K562 (cell line): Measurements from ENCODE around the gene TMCO4. TPM values are rescaled to one million over a fixed set of nuclear protein-coding genes. Genes with fewer than 3 reads are reported as not detected.

ENCODE experiments used
- ATAC-seq: fragments of 200-7000 bp; cut with Tn5 transposase; 3 replicates; pipeline ENCODE4 v1.9.1; 2020; ENCODE audit warnings: moderate library complexity
- BruUV-seq: library from RNA; stranded (reverse); fragments of 400-500 nt; replicated peaks from 2 replicates; lab custom pipeline; 2021; lab: Mats Ljungman, UMichigan
- CTCF ChIA-PET: fragments of 300-600 bp; formaldehyde crosslinking; extraction: SDS; loops from one replicate; lab custom pipeline; 2021; ENCODE audit warnings: low intra/inter-chr PET ratio; lab: Yijun Ruan, JAX
- POLR2A ChIA-PET: fragments of 300-600, 350-650 bp; sonication (Branson Sonifier 250); formaldehyde crosslinking; extraction: SDS; loops from one replicate; lab custom pipeline; 2021; ENCODE audit warnings: antibody characterized with exemption, inconsistent platforms; lab: Yijun Ruan, JAX
- DNase-seq, 4 experiments: peaks; one replicate each; pipeline versions ENCODE4 v3.0.0 to v3.0.0-alpha.2; 2011 to 2018; ENCODE audit warnings: low spot score in 3 of 4, mixed read lengths in 3 of 4; ENCODE audit errors: extremely low read depth in 1 of 4
- FAIRE-seq: peaks from 2 replicates; lab custom pipeline; 2011; peaks lifted over from hg19 to GRCh38; lab: Jason Lieb, UNC
- H2AFZ ChIP-seq: 2 replicates; pipeline ENCODE4 v1.6.0; 2011; ENCODE audit warnings: low read depth, low read length, control low read depth, inconsistent platforms
- H3K27ac ChIP-seq: fragments of 200-600 bp; 3 replicates; pipeline ENCODE4 v1.8.0; 2011; ENCODE audit warnings: low read depth, mild to moderate bottlenecking, control low read depth, inconsistent platforms, low read length, moderate library complexity, mixed read lengths; ENCODE audit errors: extremely low read depth
- H3K27me3 ChIP-seq, 2 experiments: fragments of 300-600 bp in 1 of 2; 2 replicates in 1 of 2; 3 replicates in 1 of 2; pipeline versions ENCODE4 v1.6.0 to v1.8.0; 2011; ENCODE audit warnings: inconsistent platforms in 2 of 2, low read length in 2 of 2, mild to moderate bottlenecking in 1 of 2, mixed read lengths in 1 of 2, moderate library complexity in 1 of 2; ENCODE audit not compliant: control insufficient read depth in 2 of 2, insufficient read depth in 2 of 2
- H3K36me3 ChIP-seq: fragments of 300-600 bp; 3 replicates; pipeline ENCODE4 v1.8.0; 2011; ENCODE audit warnings: mild to moderate bottlenecking, low read length, inconsistent platforms; ENCODE audit not compliant: control insufficient read depth, insufficient read depth
- H3K4me1 ChIP-seq, 2 experiments: fragments of 200-600 bp in 1 of 2; replicated peaks in 1 of 2; 2 replicates in 1 of 2; 3 replicates in 1 of 2; pipeline versions ENCODE4 v1.5.1 to v1.8.0; 2011; ENCODE audit warnings: inconsistent platforms in 2 of 2, low read length in 2 of 2, mild to moderate bottlenecking in 1 of 2, mixed read lengths in 1 of 2, moderate library complexity in 1 of 2; ENCODE audit not compliant: control insufficient read depth in 2 of 2, insufficient read depth in 2 of 2
- H3K4me2 ChIP-seq: 2 replicates; pipeline ENCODE4 v1.6.1; 2011; ENCODE audit warnings: low read length, control low read depth, inconsistent platforms, mixed read lengths; ENCODE audit not compliant: insufficient read depth
- H3K4me3 ChIP-seq: fragments of 200-600 bp; sonication (generic), shearing (Covaris generic); 2 replicates; pipeline ENCODE4 v1.5.1; 2016; ENCODE audit warnings: control low read depth, inconsistent platforms
- H3K79me2 ChIP-seq: fragments of 200-600 bp; 3 replicates; pipeline ENCODE4 v1.8.0; 2011; ENCODE audit warnings: low read length, inconsistent platforms; ENCODE audit not compliant: control insufficient read depth, insufficient read depth
- H3K9ac ChIP-seq, 2 experiments: 2 replicates each; pipeline versions ENCODE4 v1.6.0 to v1.6.1; 2011; ENCODE audit warnings: low read depth in 2 of 2, low read length in 2 of 2, control low read depth in 1 of 2, inconsistent platforms in 1 of 2, mild to moderate bottlenecking in 1 of 2, mixed read lengths in 1 of 2; ENCODE audit not compliant: insufficient read depth in 1 of 2
- H3K9me1 ChIP-seq: one replicate; pipeline ENCODE4 v1.6.0; 2011; ENCODE audit warnings: inconsistent platforms, mild to moderate bottlenecking, low read length, moderate library complexity; ENCODE audit not compliant: control insufficient read depth, insufficient read depth
- H3K9me3 ChIP-seq: replicated peaks from 2 replicates; pipeline ENCODE4 v1.5.1; 2011; ENCODE audit warnings: low read depth, low read length, inconsistent platforms; ENCODE audit not compliant: control insufficient read depth, insufficient read depth
- H4K20me1 ChIP-seq: replicated peaks from 2 replicates; pipeline ENCODE4 v1.6.1; 2011; ENCODE audit warnings: low read length, inconsistent platforms, mixed read lengths; ENCODE audit not compliant: control insufficient read depth, insufficient read depth
- SIX5 ChIP-seq, 2 experiments: IDR thresholded peaks; 2 replicates each; pipeline ENCODE4 v1.6.1; 2011; ENCODE audit warnings: low read length in 2 of 2, borderline replicate concordance in 1 of 2, low read depth in 1 of 2, mild to moderate bottlenecking in 1 of 2, moderate library complexity in 1 of 2; ENCODE audit not compliant: insufficient read depth in 1 of 2
- WGBS: fragments of 100-300 bp; shearing (Covaris generic); methylation state at CpG from one replicate; pipeline ENCODE4 v1.1.6; 2016; ENCODE audit warnings: low coverage, mixed read lengths; ENCODE audit not compliant: insufficient coverage; ENCODE audit errors: missing lambda C conversion rate; 5-methylcytosine and 5-hydroxymethylcytosine counted together
- in situ Hi-C: fragments of 300-500 bp; cut with MboI; formaldehyde crosslinking; loops from 4 replicates; pipeline ENCODE4 v1.15.0; 2018; ENCODE audit warnings: inconsistent platforms, mixed read lengths
- intact Hi-C: fragments of 100-400 bp; cut with micrococcal nuclease; formaldehyde crosslinking; loops from 2 replicates; pipeline ENCODE4 v1.14.2; 2022
- polyA plus RNA-seq, 8 experiments: library from polyadenylated mRNA; depleted of rRNA in 4 of 8; stranded (reverse) in 5 of 8; unstranded in 3 of 8; fragments of >200 nt; fragmentation: Nextera tagmentation in 2 of 8; fragmentation: Illumina TruSeq in 1 of 8; extraction: Ambion mirVana in 2 of 8; extraction: Trizol in 1 of 8; gene quantifications; 2 replicates each; pipeline versions ENCODE4 v1.2.1 to v1.2.3, GENCODE V29; 2011 to 2014; ENCODE audit warnings: inconsistent platforms in 1 of 8, missing spikeins in 1 of 8
- total RNA-seq, 7 experiments: library from RNA; depleted of rRNA in 6 of 7; stranded (reverse); fragments of >200 nt in 6 of 7; fragmentation: Illumina TruSeq in 2 of 7; extraction: Trizol in 2 of 7; gene quantifications; 2 replicates each; pipeline versions ENCODE4 v1.2.1 to v1.2.3, GENCODE V29; 2011 to 2021; ENCODE audit warnings: low replicate concordance in 1 of 7
- TF ChIP-seq, protein P1 (sequence below): IDR thresholded peaks from 2 replicates; pipeline ENCODE4 v1.6.1; 2016; ENCODE audit warnings: missing genetic modification characterization, missing compliant biosample characterization

TMCO4 gene
- total and polyA plus RNA-seq, 9 of the 15 experiments (the other 6 are each of a cell fraction or from before 2014, with no cell fraction given) = 0.06 to 2.1 (median 1.2) TPM

GRCh38 chr1:19703280-19703679 lies 96.4 kb downstream of the TMCO4 start:
- WGBS = 0% methylated on average over 3 of the region's 3 CpGs
- no TSS peak for BruUV-seq
- ATAC-seq (no peak), FAIRE-seq (no peak), DNase-seq (no peak)
- Histone ChIP-seq H4K20me1 (0 out of 2 replicates have a peak, but pooled peaks cover 11% of the 10 kb centered on the region), H3K4me2 (no peak overlapping the region), H2AFZ (no peak overlapping the region), H3K79me2 (no peaks in the 10 kb centered on the region), H3K9me1 (no peaks in the 10 kb centered on the region), H3K9ac (no peak overlapping the region), H3K9me3 (no peaks in the 10 kb centered on the region), H3K4me1 (no peaks in the 10 kb centered on the region), H3K27me3 (peaks cover 17 to 54% of the 10 kb centered on the region in 2 experiments), H3K27ac (no peak overlapping the region), H3K4me3 (no peak overlapping the region), H3K36me3 (no peaks in the 10 kb centered on the region)
- intact Hi-C loops = no loop called here
- ChIA-PET POLR2A (interaction anchor here (1.1 kb wide), 1 partner anchor 15 kb away, joined by 3 read pairs; no protein-coding TSS in a partner anchor), CTCF (interaction anchor here (0.6 to 1.5 kb wide), 3 partner anchors 42 to 106 kb away, joined by 3 to 8 read pairs (median 6); no protein-coding TSS in a partner anchor)
- in situ Hi-C loops = no loop called here
- TF ChIP-seq, protein P1, sequence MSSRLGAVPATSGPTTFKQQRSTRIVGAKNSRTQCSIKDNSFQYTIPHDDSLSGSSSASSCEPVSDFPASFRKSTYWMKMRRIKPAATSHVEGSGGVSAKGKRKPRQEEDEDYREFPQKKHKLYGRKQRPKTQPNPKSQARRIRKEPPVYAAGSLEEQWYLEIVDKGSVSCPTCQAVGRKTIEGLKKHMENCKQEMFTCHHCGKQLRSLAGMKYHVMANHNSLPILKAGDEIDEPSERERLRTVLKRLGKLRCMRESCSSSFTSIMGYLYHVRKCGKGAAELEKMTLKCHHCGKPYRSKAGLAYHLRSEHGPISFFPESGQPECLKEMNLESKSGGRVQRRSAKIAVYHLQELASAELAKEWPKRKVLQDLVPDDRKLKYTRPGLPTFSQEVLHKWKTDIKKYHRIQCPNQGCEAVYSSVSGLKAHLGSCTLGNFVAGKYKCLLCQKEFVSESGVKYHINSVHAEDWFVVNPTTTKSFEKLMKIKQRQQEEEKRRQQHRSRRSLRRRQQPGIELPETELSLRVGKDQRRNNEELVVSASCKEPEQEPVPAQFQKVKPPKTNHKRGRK = peak; percentile 75
- no peak for TF ChIP-seq SIX5 (IDR thresholded peaks at IDR 0.05; ENCODE audit: borderline replicate concordance in 1 of 2, insufficient read depth in 1 of 2, low read depth in 1 of 2, low read length in 2 of 2)
